Measurements from ENCODE around the gene PRKAG3. TPM values are rescaled to one million over a fixed set of nuclear protein-coding genes. Genes with fewer than 3 reads are reported as not detected.

Gene PRKAG3
- total and polyA plus RNA-seq, 2 donors (not counting 3 experiments of a cell fraction or from before 2014, with no cell fraction given) = not detected

- H3K9me1 ChIP-seq (replicated peaks; ENCODE audit: control insufficient read depth, extremely low read depth, insufficient read depth, low read length) = no peaks in the 10 kb centered on the region
- H3K27ac ChIP-seq (ENCODE audit: insufficient read depth, low read depth, low read length) = no peak overlapping the region
- no peaks in the 10 kb centered on the region for H3K79me2 ChIP-seq (ENCODE audit: control insufficient read depth, insufficient read depth, low read length)
- intact Hi-C loops (cut with micrococcal nuclease) (no loop called here), dilution Hi-C loops (cut with MboI; ENCODE audit: extremely low pct_ligation_motif_present, low sequenced_read_pairs) (no loop called here)
- no peaks in the 10 kb centered on the region for H3K9me3 ChIP-seq (replicated peaks; ENCODE audit: control insufficient read depth, insufficient read depth, low read length)
- H3K4me1 ChIP-seq (ENCODE audit: control insufficient read depth, extremely low read depth, insufficient read depth, low read length) = no peaks in the 10 kb centered on the region
- H3K4me3 ChIP-seq (replicated peaks in 1 of 3; ENCODE audit: insufficient read depth in 1 of 3, low read depth in 1 of 3, low read length in 3 of 3) = no peak overlapping the region
- H2AFZ ChIP-seq (ENCODE audit: low read depth, low read length) = no peak overlapping the region
- no TSS peak for BruUV-seq (replicated peaks)
- H3K36me3 ChIP-seq (ENCODE audit: control insufficient read depth in 2 of 2, extremely low read depth in 1 of 2, insufficient read depth in 2 of 2, low read length in 2 of 2) = no peaks in the 10 kb centered on the region
- FAIRE-seq = no peak
- H3K4me2 ChIP-seq (ENCODE audit: insufficient read depth, low read length) = no peak overlapping the region
- H3K9ac ChIP-seq (replicated peaks; ENCODE audit: extremely low read depth, insufficient read depth, low read length) = no peak overlapping the region
- ChIA-PET CTCF (no interaction called here), POLR2A (no interaction called here)
- H4K20me1 ChIP-seq (replicated peaks; ENCODE audit: control insufficient read depth, extremely low read depth, insufficient read depth, low read length) = no peaks in the 10 kb centered on the region
- DNase-seq (ENCODE audit: low read depth, low spot score) = no peak
- H3K27me3 ChIP-seq (ENCODE audit: control insufficient read depth in 2 of 2, insufficient read depth in 2 of 2, low read length in 2 of 2) = peaks cover 4% of the 10 kb centered on the region in 2 experiments
- no peak for TF ChIP-seq CTCF (IDR thresholded peaks at IDR 0.05; ENCODE audit: extremely low read depth in 1 of 2, insufficient read depth in 1 of 2, low read depth in 1 of 2, low read length in 2 of 2)
These were observed 31.6 kb downstream of the PRKAG3 start for GRCh38 chr2:218799990-218800389.

GRCh38 chr2:218798767-218799504 lies 32.7 kb downstream of the PRKAG3 start:
- dilution Hi-C loops (cut with MboI; ENCODE audit: extremely low pct_ligation_motif_present, low sequenced_read_pairs) = no loop called here
- no peak overlapping the region for H3K9ac ChIP-seq (replicated peaks; ENCODE audit: extremely low read depth, insufficient read depth, low read length)
- no peak for TF ChIP-seq JUN (IDR thresholded peaks at IDR 0.05; ENCODE audit: borderline replicate concordance, insufficient read depth, insufficient read length, low read depth)
- CTCF ChIA-PET = no interaction called here
- H3K27me3 ChIP-seq (ENCODE audit: control insufficient read depth in 2 of 2, insufficient read depth in 2 of 2, low read length in 2 of 2) = peaks cover 4% of the 10 kb centered on the region in 2 experiments
- no peaks in the 10 kb centered on the region for H3K36me3 ChIP-seq (ENCODE audit: control insufficient read depth in 2 of 2, extremely low read depth in 1 of 2, insufficient read depth in 2 of 2, low read length in 2 of 2)
- H3K79me2 ChIP-seq (ENCODE audit: control insufficient read depth, insufficient read depth, low read length) = no peaks in the 10 kb centered on the region
- H3K27ac ChIP-seq (ENCODE audit: insufficient read depth, low read depth, low read length) = no peak overlapping the region
- BruUV-seq (replicated peaks) = no TSS peak
- FAIRE-seq (no peak), DNase-seq (ENCODE audit: low read depth, low spot score) (no peak)
- no peaks in the 10 kb centered on the region for H3K9me1 ChIP-seq (replicated peaks; ENCODE audit: control insufficient read depth, extremely low read depth, insufficient read depth, low read length)
- POLR2A ChIA-PET = no interaction called here
- H3K4me2 ChIP-seq (ENCODE audit: insufficient read depth, low read length) = no peak overlapping the region
- intact Hi-C loops (cut with micrococcal nuclease) = no loop called here
- no peak overlapping the region for H2AFZ ChIP-seq (ENCODE audit: low read depth, low read length)
- H3K9me3 ChIP-seq (replicated peaks; ENCODE audit: control insufficient read depth, insufficient read depth, low read length) = no peaks in the 10 kb centered on the region
- H4K20me1 ChIP-seq (replicated peaks; ENCODE audit: control insufficient read depth, extremely low read depth, insufficient read depth, low read length) = no peaks in the 10 kb centered on the region
- H3K4me1 ChIP-seq (ENCODE audit: control insufficient read depth, extremely low read depth, insufficient read depth, low read length) = no peaks in the 10 kb centered on the region
- H3K4me3 ChIP-seq (replicated peaks in 1 of 3; ENCODE audit: insufficient read depth in 1 of 3, low read depth in 1 of 3, low read length in 3 of 3) = no peak overlapping the region

All from endothelial cell of umbilical vein (primary cell).